B cell (primary cell): ENCODE results near the gene TUBB4B. TPM values are rescaled to one million over a fixed set of nuclear protein-coding genes. Genes with fewer than 3 reads are reported as not detected.

Experiments
- ATAC-seq: fragments of 200-7000 bp; cut with Tn5 transposase; one replicate; pipeline ENCODE4 v1.10.0; 2021; ENCODE audit warnings: low read depth, mild to moderate bottlenecking, moderate number of reproducible peaks, moderate library complexity
- CTCF ChIA-PET: fragments of 350-600 bp; sonication (Branson Sonifier 250); formaldehyde crosslinking; loops from one replicate; lab custom pipeline; 2021; ENCODE audit warnings: antibody characterized with exemption, inconsistent platforms; lab: Charles Lee
- POLR2A ChIA-PET: fragments of 350-600 bp; sonication (Branson Sonifier 250); formaldehyde crosslinking; loops from one replicate; lab custom pipeline; 2021; ENCODE audit warnings: antibody characterized with exemption; lab: Charles Lee
- DNase-seq: peaks from one replicate; pipeline ENCODE4 v3.0.0; 2013
- H2AFZ ChIP-seq: 2 replicates; pipeline ENCODE4 v1.6.1; 2012; ENCODE audit warnings: mild to moderate bottlenecking, low read depth, low read length; ENCODE audit not compliant: insufficient read depth, poor library complexity, severe bottlenecking
- H3K27ac ChIP-seq, 2 donors: 1 replicate in 1 of 2; 2 replicates in 1 of 2; pipeline ENCODE4 v1.5.1; 2012 to 2013; ENCODE audit warnings: low read length in 2 of 2, mild to moderate bottlenecking in 2 of 2, moderate library complexity in 1 of 2
- H3K27me3 ChIP-seq, 4 experiments: fragments of 200-600 bp in 1 of 4; sonication (generic) in 1 of 4; replicated peaks in 1 of 4; 1 replicate in 2 of 4; 2 replicates in 2 of 4; pipeline versions ENCODE4 v1.6.1 to v1.7.0; 2013 to 2016; ENCODE audit warnings: low read length in 3 of 4, mild to moderate bottlenecking in 2 of 4, mixed read lengths in 1 of 4, moderate library complexity in 1 of 4; ENCODE audit not compliant: insufficient read depth in 4 of 4, control insufficient read depth in 3 of 4; ENCODE audit errors: control extremely low read depth in 1 of 4
- H3K36me3 ChIP-seq, 2 experiments: replicated peaks in 1 of 2; 1 replicate in 1 of 2; 2 replicates in 1 of 2; pipeline versions ENCODE4 v1.6.1 to v1.7.1; 2013; ENCODE audit warnings: low read length in 1 of 2; ENCODE audit not compliant: insufficient read depth in 2 of 2, control insufficient read depth in 1 of 2; ENCODE audit errors: control extremely low read depth in 1 of 2, extremely low read depth in 1 of 2
- H3K4me1 ChIP-seq, 2 donors: fragments of 200-600 bp in 1 of 2; sonication (generic) in 1 of 2; 1 replicate in 1 of 2; 2 replicates in 1 of 2; pipeline versions ENCODE4 v1.5.1 to v1.6.1; 2013 to 2017; ENCODE audit warnings: low read length in 2 of 2; ENCODE audit not compliant: control insufficient read depth in 2 of 2, insufficient read depth in 2 of 2
- H3K4me2 ChIP-seq: replicated peaks from 2 replicates; pipeline ENCODE3; 2012; ENCODE audit warnings: mild to moderate bottlenecking, low read depth, low read length; ENCODE audit not compliant: poor library complexity, severe bottlenecking
- H3K4me3 ChIP-seq, 5 experiments: fragments of 200-600 bp in 1 of 5; sonication (generic) in 1 of 5; 1 replicate in 3 of 5; 2 replicates in 2 of 5; pipeline versions ENCODE4 v1.5.1 to v1.7.0; 2011 to 2016; ENCODE audit warnings: low read length in 4 of 5, mild to moderate bottlenecking in 4 of 5, low read depth in 2 of 5, control low read depth in 1 of 5, moderate library complexity in 1 of 5; ENCODE audit not compliant: insufficient read depth in 1 of 5; ENCODE audit errors: control extremely low read depth in 1 of 5, extremely low read depth in 1 of 5
- H3K79me2 ChIP-seq: fragments of 200-600 bp; sonication (generic); one replicate; pipeline ENCODE4 v1.6.0; 2016; ENCODE audit warnings: low read length; ENCODE audit not compliant: control insufficient read depth, insufficient read depth
- H3K9ac ChIP-seq: fragments of 200-600 bp; sonication (generic); 2 replicates; pipeline ENCODE4 v1.6.1; 2017; ENCODE audit warnings: mild to moderate bottlenecking, low read length, moderate library complexity
- H3K9me3 ChIP-seq, 3 donors: one replicate each; pipeline versions ENCODE4 v1.6.1 to v1.7.1; 2013; ENCODE audit warnings: low read length in 2 of 3; ENCODE audit not compliant: control insufficient read depth in 2 of 3, insufficient read depth in 1 of 3; ENCODE audit errors: control extremely low read depth in 1 of 3
- H4K20me1 ChIP-seq: 2 replicates; pipeline ENCODE4 v1.6.0; 2012; ENCODE audit warnings: mild to moderate bottlenecking, low read length; ENCODE audit not compliant: insufficient read depth, control insufficient read depth, poor library complexity, severe bottlenecking
- H3K27ac Mint-ChIP-seq: one replicate; pipeline ENCODE4 v1.8.0; 2021; ENCODE audit warnings: mixed read lengths
- H3K27me3 Mint-ChIP-seq: one replicate; pipeline ENCODE4 v1.8.0; 2021; ENCODE audit warnings: mixed read lengths
- H3K4me1 Mint-ChIP-seq: one replicate; pipeline ENCODE4 v1.8.0; 2021; ENCODE audit warnings: mixed read lengths
- H3K4me3 Mint-ChIP-seq: one replicate; pipeline ENCODE4 v1.8.0; 2021; ENCODE audit warnings: mixed read lengths
- H3K9me3 Mint-ChIP-seq: one replicate; pipeline ENCODE4 v1.8.0; 2022; ENCODE audit warnings: mixed read lengths; ENCODE audit not compliant: insufficient read depth
- CTCF ChIP-seq: fragments of 200-600 bp; IDR thresholded peaks from one replicate; pipeline ENCODE4 v1.8.0; 2022; ENCODE audit warnings: antibody characterized with exemption, mild to moderate bottlenecking
- EZH2 ChIP-seq: IDR thresholded peaks from 2 replicates; pipeline ENCODE4 v1.6.1; 2012; ENCODE audit warnings: borderline replicate concordance, low read depth, mild to moderate bottlenecking, moderate library complexity, low read length; ENCODE audit not compliant: insufficient read depth, poor library complexity, severe bottlenecking
- WGBS: methylation state at CpG from one replicate; pipeline ENCODE4 v1.1.5; 2013; ENCODE audit warnings: missing lambda C conversion rate; ENCODE audit not compliant: insufficient coverage; 5-methylcytosine and 5-hydroxymethylcytosine counted together
- intact Hi-C: fragments of 100-400 bp; cut with micrococcal nuclease; formaldehyde crosslinking; loops from one replicate; pipeline ENCODE4 v1.10.0; 2022
- polyA plus RNA-seq: library from polyadenylated mRNA; depleted of rRNA; stranded (reverse); fragments of >200 nt; gene quantifications from 2 replicates; pipeline ENCODE4 v1.2.3, GENCODE V29; 2012
- total RNA-seq, 2 donors: library from RNA; stranded (reverse); fragments of 120-200 nt in 1 of 2; gene quantifications; 1 replicate in 1 of 2; 2 replicates in 1 of 2; pipeline versions ENCODE4 v1.2.3 to v1.2.4, GENCODE V29; 2013 to 2022

The TUBB4B gene
- total and polyA plus RNA-seq, 2 donors (not counting 1 experiment from before 2014, with no cell fraction given): 110 to 261 TPM

DNA sequence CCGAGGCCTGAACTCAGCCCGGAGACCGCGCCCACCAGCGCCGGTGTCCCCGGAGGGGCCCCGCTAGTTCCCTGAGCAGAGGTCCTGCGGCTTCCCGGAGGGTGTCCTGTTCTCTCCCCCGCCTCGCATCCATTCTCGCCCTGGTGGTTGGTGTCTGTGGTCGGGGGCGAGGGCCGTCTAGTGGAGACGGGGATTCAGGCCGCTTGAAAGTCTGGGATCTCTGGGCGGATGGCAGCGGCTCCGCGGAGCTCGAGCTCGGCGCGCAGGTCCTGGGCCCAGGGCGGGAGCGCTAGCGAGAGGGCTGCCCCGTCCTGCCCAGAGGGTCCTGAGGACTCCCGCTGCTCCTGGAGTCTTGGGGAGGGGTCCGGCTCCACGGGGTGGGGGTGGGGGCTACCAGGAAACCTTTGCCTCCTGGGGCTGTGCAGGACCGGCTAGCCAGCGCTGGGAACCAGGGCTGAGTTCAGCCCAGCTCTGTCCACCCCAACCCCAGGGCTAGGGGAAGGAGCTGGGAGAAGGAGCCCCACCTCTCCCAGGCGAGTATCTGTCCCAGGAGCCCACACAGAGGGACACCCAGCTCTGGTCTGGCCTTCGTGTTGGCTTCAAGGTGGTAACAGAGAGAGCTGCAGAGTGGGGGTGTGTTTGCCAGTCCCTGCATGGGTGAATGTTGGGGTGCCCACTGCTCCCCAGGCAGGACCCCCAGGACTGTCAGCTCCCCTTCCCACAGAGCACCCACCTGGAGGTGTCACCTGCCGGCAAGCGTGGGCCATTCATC, 40.4 kb downstream of the TUBB4B start:
- peak overlapping the region; percentile 74 for H3K27ac Mint-ChIP-seq
- H3K36me3 ChIP-seq: peaks cover 0 to 12% of the 10 kb centered on the region in 2 experiments
- peaks cover 25% of the 10 kb centered on the region for H4K20me1 ChIP-seq
- H3K9me3 ChIP-seq: peaks cover 0 to 3% (median 0%) of the 10 kb centered on the region in 3 donors
- intact Hi-C loops: no loop called here
- no peak overlapping the region for H3K4me3 ChIP-seq
- peaks cover 14% of the 10 kb centered on the region for H3K79me2 ChIP-seq
- DNase-seq (peak; percentile 22), ATAC-seq (no peak)
- peak overlapping the region; percentile 64 for H3K4me2 ChIP-seq
- H3K27ac ChIP-seq: no peak overlapping the region
- H3K9ac ChIP-seq: no peak overlapping the region
- ChIA-PET CTCF (interaction anchor here (0.9 to 2.4 kb wide), 5 partner anchors 20 to 494 kb away, joined by 3 to 7 read pairs (median 3); partner anchors contain the start of genes EXD3, NOXA1, NRARP and RNF224), POLR2A (interaction anchor here (0.7 to 0.9 kb wide), 2 partner anchors 45 to 179 kb away, joined by 3 read pairs; no protein-coding TSS in a partner anchor)
- TF ChIP-seq CTCF: no peak
- no peak for TF ChIP-seq EZH2
- H3K27me3 Mint-ChIP-seq: no peaks in the 10 kb centered on the region
- WGBS: 91% methylated on average over 33 of the region's 39 CpGs
- no peak overlapping the region for H2AFZ ChIP-seq
- H3K27me3 ChIP-seq: no peaks in the 10 kb centered on the region
- H3K9me3 Mint-ChIP-seq: no peaks in the 10 kb centered on the region
- H3K4me3 Mint-ChIP-seq: no peak overlapping the region
- H3K4me1 Mint-ChIP-seq: peaks cover 39% of the 10 kb centered on the region
- peaks cover 22 to 51% of the 10 kb centered on the region in 2 donors for H3K4me1 ChIP-seq
